GM12865 (cell line): ENCODE data around the gene LMAN1.

Experiments
- DNase-seq: peaks from one replicate; pipeline ENCODE4 v3.0.0; 2010; ENCODE audit warnings: low read depth
- H3K4me3 ChIP-seq: 2 replicates; pipeline ENCODE4 v1.5.1; 2011; ENCODE audit warnings: mild to moderate bottlenecking, low read depth, low read length, control low read depth
- CTCF ChIP-seq: IDR thresholded peaks from 2 replicates; pipeline ENCODE4 v1.5.1; 2011; ENCODE audit warnings: low read length, control low read depth, low read depth, inconsistent platforms; ENCODE audit not compliant: insufficient read depth; ENCODE audit errors: missing control alignments

Gene LMAN1

GRCh38 chr18:59358712-59359575, at the start of gene LMAN1:
Gene LMAN1, minus strand, starts transcription at chr18:59359265. Its CDS starts 21 bp downstream, at chr18:59359244.
- H3K4me3 ChIP-seq, result peak within 1 kb of the TSS; percentile 100
- DNase-seq, result peak; percentile 96
- no peak for TF ChIP-seq CTCF

- H3K4me3 ChIP-seq, result no peak overlapping the region
- peak; percentile 96 for TF ChIP-seq CTCF
These were observed 43.5 kb upstream of the LMAN1 start for GRCh38 chr18:59402432-59403090.

GRCh38 chr18:59400407-59400806, 41.3 kb upstream of the LMAN1 start:
- TF ChIP-seq CTCF, result no peak
- H3K4me3 ChIP-seq, result no peak overlapping the region
- DNase-seq, result no peak

More at GRCh38 chr18:59402432-59403090, 43.5 kb upstream of the LMAN1 start:
- DNase-seq, result peak; percentile 80

GRCh38 chr18:59395226-59396175, 36.4 kb upstream of the LMAN1 start:
- H3K4me3 ChIP-seq, result no peak overlapping the region
- no peak for TF ChIP-seq CTCF
- DNase-seq, result no peak

- no peak overlapping the region for H3K4me3 ChIP-seq
- DNase-seq, result no peak
- TF ChIP-seq CTCF, result no peak
These were observed 34.3 kb upstream of the LMAN1 start for GRCh38 chr18:59393381-59393780.

- DNase-seq, result no peak
- H3K4me3 ChIP-seq, result no peak overlapping the region
- TF ChIP-seq CTCF, result no peak
These were observed 29.8 kb upstream of the LMAN1 start for GRCh38 chr18:59388817-59389216.
